ENCODE data around the gene TMOD2. TPM values are rescaled to one million over a fixed set of nuclear protein-coding genes. Genes with fewer than 3 reads are reported as not detected.

TMOD2 gene
- total and polyA plus RNA-seq, 2 experiments from 2014 or later, result 3.0 to 5.9 TPM

DNA sequence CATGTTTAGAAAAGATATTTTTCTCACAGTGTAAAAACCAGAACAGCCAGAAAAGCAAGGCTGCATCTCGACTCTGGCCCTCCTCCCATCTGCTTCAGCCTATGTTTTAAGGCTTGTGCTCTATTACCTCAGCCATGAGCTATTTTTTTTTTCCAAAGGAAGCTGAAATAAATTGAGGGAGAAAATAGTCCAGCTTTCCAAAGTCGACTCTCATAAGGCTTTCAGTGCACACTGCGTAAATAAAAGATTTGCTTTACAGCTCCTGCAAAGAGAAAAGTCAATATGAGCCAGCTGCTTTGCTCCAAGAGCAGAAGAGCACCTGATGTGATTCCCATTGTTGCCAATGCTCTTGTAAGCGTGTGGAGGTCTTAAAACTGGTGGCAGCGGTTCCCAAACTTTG is 43.4 kb upstream of the TMOD2 start:
- ATAC-seq (no peak), DNase-seq (ENCODE audit: low spot score) (no peak)
- no peak overlapping the region for H3K27ac ChIP-seq (ENCODE audit: low read depth)
- TF ChIP-seq CREB1 (CRISPR knock-in tag; IDR thresholded peaks at IDR 0.05; ENCODE audit: low read depth) (no peak), REST (IDR thresholded peaks at IDR 0.05; ENCODE audit: unreplicated experiment) (no peak), ETS1 (IDR thresholded peaks at IDR 0.05) (no peak), ZNF114 (CRISPR knock-in tag; IDR thresholded peaks at IDR 0.05) (no peak), STAT1 (IDR thresholded peaks at IDR 0.05; ENCODE audit: unreplicated experiment) (no peak), EZH2phosphoT487 (IDR thresholded peaks at IDR 0.05; ENCODE audit: unreplicated experiment) (no peak), JUNB (IDR thresholded peaks at IDR 0.05; ENCODE audit: unreplicated experiment) (no peak), ZNF331 (CRISPR knock-in tag; IDR thresholded peaks at IDR 0.05; ENCODE audit: low read depth) (no peak), EZH2 (IDR thresholded peaks at IDR 0.05; ENCODE audit: low read depth, unreplicated experiment) (no peak)
- TF ChIP-seq, protein P1, sequence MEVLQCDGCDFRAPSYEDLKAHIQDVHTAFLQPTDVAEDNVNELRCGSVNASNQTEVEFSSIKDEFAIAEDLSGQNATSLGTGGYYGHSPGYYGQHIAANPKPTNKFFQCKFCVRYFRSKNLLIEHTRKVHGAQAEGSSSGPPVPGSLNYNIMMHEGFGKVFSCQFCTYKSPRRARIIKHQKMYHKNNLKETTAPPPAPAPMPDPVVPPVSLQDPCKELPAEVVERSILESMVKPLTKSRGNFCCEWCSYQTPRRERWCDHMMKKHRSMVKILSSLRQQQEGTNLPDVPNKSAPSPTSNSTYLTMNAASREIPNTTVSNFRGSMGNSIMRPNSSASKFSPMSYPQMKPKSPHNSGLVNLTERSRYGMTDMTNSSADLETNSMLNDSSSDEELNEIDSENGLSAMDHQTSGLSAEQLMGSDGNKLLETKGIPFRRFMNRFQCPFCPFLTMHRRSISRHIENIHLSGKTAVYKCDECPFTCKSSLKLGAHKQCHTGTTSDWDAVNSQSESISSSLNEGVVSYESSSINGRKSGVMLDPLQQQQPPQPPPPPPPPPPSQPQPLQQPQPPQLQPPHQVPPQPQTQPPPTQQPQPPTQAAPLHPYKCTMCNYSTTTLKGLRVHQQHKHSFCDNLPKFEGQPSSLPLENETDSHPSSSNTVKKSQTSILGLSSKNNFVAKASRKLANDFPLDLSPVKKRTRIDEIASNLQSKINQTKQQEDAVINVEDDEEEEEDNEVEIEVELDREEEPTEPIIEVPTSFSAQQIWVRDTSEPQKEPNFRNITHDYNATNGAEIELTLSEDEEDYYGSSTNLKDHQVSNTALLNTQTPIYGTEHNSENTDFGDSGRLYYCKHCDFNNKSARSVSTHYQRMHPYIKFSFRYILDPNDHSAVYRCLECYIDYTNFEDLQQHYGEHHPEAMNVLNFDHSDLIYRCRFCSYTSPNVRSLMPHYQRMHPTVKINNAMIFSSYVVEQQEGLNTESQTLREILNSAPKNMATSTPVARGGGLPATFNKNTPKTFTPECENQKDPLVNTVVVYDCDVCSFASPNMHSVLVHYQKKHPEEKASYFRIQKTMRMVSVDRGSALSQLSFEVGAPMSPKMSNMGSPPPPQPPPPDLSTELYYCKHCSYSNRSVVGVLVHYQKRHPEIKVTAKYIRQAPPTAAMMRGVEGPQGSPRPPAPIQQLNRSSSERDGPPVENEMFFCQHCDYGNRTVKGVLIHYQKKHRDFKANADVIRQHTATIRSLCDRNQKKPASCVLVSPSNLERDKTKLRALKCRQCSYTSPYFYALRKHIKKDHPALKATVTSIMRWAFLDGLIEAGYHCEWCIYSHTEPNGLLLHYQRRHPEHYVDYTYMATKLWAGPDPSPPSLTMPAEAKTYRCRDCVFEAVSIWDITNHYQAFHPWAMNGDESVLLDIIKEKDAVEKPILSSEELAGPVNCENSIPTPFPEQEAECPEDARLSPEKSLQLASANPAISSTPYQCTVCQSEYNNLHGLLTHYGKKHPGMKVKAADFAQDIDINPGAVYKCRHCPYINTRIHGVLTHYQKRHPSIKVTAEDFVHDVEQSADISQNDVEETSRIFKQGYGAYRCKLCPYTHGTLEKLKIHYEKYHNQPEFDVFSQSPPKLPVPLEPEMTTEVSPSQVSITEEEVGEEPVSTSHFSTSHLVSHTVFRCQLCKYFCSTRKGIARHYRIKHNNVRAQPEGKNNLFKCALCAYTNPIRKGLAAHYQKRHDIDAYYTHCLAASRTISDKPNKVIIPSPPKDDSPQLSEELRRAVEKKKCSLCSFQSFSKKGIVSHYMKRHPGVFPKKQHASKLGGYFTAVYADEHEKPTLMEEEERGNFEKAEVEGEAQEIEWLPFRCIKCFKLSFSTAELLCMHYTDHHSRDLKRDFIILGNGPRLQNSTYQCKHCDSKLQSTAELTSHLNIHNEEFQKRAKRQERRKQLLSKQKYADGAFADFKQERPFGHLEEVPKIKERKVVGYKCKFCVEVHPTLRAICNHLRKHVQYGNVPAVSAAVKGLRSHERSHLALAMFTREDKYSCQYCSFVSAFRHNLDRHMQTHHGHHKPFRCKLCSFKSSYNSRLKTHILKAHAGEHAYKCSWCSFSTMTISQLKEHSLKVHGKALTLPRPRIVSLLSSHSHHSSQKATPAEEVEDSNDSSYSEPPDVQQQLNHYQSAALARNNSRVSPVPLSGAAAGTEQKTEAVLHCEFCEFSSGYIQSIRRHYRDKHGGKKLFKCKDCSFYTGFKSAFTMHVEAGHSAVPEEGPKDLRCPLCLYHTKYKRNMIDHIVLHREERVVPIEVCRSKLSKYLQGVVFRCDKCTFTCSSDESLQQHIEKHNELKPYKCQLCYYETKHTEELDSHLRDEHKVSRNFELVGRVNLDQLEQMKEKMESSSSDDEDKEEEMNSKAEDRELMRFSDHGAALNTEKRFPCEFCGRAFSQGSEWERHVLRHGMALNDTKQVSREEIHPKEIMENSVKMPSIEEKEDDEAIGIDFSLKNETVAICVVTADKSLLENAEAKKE (CRISPR knock-in tag; IDR thresholded peaks at IDR 0.05), result no peak
- no peaks in the 10 kb centered on the region for H4K20me1 ChIP-seq (replicated peaks; ENCODE audit: insufficient read depth)
- H3K4me3 Mint-ChIP-seq, result no peak overlapping the region
- H3K36me3 Mint-ChIP-seq (ENCODE audit: low read depth), result peaks cover 4% of the 10 kb centered on the region; the same call in 2 of the 3 replicates
- H2AFZ ChIP-seq, result no peak overlapping the region
- no peak overlapping the region for H3K4me2 ChIP-seq
- 0 out of 2 replicates have a peak, but pooled peaks cover 5% of the 10 kb centered on the region for H3K36me3 ChIP-seq (ENCODE audit: insufficient read depth)
- H3F3A ChIP-seq (replicated peaks; ENCODE audit: low read depth), result no peaks in the 10 kb centered on the region
- no peaks in the 10 kb centered on the region for H3K27me3 ChIP-seq (ENCODE audit: insufficient read depth)
- H3K27me3 Mint-ChIP-seq (ENCODE audit: insufficient read depth, low read depth, poor library complexity), result no peaks in the 10 kb centered on the region
- H3K9me3 Mint-ChIP-seq, result no peaks in the 10 kb centered on the region
- H3K4me3 ChIP-seq, result no peak overlapping the region
- no peak overlapping the region for H3K27ac Mint-ChIP-seq
- no peaks in the 10 kb centered on the region for H3K4me1 Mint-ChIP-seq
- H3K4me1 ChIP-seq (ENCODE audit: insufficient read depth), result no peaks in the 10 kb centered on the region
- no peaks in the 10 kb centered on the region for H3K9me2 ChIP-seq (ENCODE audit: insufficient read depth)
- H3K79me2 ChIP-seq (replicated peaks; ENCODE audit: insufficient read depth), result no peaks in the 10 kb centered on the region
